Right renal cortex interstitium (tissue), 3 donors: ENCODE results near the gene PLEKHG3. TPM values are rescaled to one million over a fixed set of nuclear protein-coding genes. Genes with fewer than 3 reads are reported as not detected.

Experiments used
- DNase-seq, 3 donors: peaks; one replicate each; pipeline ENCODE4 v3.0.0-alpha.2; 2013; ENCODE audit warnings: low read depth in 3 of 3, low spot score in 2 of 3
- polyA plus RNA-seq, 3 donors: library from polyadenylated mRNA; unstranded; fragments of 120-200 nt; gene quantifications; one replicate each; pipeline ENCODE4 v1.2.1, GENCODE V29; 2013; ENCODE audit not compliant: insufficient read length in 3 of 3

Gene PLEKHG3
- polyA plus RNA-seq, 3 donors, result 84.6 to 90.3 (median 89.6) TPM

DNA sequence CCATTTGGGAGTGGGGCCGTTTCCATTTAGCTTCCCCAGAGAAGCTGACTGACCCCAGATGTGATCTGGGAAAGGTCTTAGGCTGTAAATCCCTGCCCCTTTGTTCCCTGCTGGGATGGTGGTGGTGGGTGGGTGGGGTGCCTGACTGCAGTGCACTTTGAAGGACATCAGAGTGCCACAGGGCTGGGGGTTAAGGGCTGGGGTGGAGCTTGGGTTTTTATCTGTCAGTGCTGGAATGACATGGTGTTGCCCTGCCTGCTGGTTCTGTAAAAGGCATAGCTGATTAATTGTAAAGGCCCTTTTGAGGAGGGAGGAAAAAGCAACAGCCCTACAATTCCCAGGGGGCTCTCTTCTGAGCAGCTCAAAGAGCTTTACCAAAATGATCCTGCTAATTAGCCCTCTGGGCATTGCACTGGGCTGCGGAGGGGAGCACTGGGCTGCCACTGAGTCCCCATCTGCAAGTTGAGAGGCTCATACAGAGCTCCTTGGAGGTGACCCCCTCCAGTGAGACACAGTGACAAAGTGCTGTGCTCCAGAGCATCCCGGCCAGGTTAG is 21.1 kb downstream of the PLEKHG3 start:
- DNase-seq, result no peak

DNA sequence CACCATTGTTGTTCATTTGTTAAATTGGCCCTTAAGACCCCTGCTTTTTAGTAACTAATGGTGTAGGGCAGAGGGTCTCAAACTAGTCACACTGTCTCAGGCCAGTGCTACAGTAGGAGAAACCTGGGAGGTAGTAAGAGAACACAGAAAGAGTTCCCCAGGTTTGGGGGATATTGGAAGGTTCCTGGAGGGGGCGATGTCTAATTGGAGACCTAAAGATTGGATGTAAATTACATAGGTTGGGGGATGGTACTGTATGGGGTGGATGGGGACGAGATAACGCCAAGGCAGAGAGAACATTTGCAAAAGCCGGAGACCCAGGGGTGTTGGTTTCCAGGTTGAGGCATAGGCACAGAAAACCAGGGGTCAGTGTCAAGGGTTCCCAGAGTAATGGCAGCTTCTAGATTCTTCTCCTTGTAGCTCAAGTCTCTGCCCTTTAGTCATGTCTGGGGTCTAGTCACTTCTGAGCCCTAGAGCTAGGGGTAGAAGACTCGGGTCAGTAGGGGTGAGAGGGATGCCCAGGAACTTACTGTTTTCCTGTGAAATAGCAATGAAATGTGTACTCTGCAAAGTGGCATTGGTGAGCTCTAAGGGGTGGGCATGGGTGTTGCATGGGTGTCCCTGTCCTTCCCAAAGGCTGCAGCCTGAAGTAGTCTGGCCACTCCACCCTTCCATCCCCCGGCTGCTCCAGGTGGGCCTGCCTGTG is 21.8 kb downstream of the PLEKHG3 start:
- no peak for DNase-seq

- no peak for DNase-seq
Measured at GRCh38 chr14:64726585-64726890, 22.3 kb downstream of the PLEKHG3 start.

GRCh38 chr14:64727551-64728071 is 23.4 kb downstream of the PLEKHG3 start:
- DNase-seq, result no peak

DNA sequence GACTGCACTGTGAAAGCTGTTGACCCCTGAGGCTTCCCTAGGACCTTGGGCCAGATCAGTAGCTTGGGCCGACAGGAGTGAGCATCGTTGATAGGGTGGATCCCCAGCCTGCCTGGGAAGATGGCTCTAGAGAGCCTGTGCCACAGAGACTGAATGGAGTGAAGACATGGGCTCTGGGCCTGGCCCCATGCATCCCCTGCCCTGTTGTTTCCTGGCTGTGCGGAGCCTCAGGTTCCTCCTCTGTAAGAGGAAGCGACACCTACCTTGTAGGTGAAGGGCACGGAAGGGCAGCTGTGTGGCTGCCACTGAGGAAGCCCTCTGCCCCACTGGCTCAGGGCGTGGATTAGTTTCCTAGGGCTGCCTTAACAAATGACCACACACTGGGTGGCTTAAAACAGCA is 23.9 kb downstream of the PLEKHG3 start:
- DNase-seq, result no peak

DNA sequence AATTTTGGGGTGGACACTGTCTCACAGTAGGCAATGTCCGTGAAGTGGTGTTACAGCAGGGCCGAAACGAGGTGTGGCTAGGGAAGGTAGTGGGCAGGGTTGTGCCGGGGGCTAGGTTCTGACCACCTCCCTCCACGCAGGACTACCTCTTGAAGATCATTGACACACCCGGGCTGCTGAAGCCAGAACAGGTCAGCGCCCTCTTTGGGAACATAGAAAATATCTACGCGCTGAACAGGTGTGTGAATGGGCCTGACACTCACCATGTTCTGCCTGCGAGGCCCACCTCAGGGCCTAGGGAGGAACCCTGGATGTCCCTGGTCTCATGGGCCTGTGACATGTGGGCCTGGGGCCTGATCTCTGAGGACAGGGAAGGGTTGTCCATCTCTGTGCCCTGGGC is 24.6 kb downstream of the PLEKHG3 start:
- DNase-seq, result no peak

DNA sequence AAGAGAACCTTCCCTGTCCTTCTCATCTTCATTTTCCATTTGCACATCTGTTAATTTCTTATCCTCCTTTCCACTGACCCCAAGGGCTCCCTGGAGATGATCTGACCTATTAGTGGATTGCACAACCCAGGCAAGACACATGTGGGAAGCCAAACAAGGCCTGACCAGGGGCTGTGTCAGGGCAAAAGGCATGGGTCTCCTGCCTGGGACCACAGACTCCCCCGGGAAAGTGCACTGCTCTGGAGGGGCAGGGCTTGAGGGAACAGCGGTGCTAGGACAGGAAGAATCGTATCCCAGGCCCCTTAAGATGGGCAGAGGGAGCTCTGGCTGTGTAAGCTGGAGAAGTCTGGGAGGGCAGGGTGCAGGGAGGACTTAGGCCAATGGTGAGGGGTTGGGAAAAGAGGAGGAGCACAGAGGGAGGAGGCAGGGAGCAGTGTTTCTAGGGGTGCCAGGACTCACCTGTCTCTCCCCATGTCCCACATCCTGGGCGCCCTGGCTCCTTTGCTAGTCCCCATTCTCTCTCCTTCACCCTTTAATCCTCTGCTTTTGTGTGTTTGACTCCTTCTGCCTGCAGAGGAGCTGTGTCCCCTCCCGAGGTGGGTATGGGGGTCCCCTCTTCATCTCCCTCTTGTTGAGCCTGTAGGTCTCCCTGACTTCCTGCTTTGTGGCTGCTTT is 25.3 kb downstream of the PLEKHG3 start:
- DNase-seq, result no peak

DNA sequence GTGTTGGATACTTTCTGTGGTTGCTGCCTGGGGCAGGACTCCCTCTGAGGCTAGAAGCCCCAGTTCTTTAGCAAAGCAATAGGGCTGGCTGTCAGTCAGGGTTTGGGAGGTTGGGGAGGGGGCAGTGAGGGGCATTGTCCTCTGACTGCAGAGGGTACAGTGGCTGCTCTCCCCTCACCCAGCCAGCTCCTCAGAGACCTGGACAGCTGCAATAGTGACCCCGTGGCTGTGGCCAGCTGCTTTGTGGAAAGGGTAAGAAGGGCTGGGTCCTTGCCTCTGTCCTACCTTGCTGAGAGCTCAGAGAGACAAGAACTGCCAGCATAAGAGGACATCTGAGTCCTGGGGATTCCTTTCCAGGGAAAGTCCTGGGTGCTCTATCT is 25.8 kb downstream of the PLEKHG3 start:
- DNase-seq, result no peak

DNA sequence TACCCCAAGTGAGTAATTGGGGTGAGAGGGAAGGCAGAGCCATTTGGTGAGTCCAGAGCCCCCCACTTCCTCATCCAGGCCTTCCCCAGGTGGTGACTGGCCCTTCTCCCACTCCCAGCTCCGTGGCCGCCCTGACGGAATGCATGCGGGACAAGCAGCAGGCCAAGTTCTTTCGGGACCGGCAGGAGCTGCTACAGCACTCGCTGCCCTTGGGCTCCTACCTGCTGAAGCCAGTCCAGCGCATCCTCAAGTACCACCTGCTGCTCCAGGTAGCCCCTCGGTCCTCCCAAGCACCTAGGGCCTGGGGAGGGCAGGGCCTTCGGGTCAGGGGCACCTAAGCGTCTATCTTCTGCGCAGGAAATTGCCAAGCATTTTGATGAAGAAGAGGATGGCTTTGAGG is 26.5 kb downstream of the PLEKHG3 start:
- DNase-seq, result no peak

DNA sequence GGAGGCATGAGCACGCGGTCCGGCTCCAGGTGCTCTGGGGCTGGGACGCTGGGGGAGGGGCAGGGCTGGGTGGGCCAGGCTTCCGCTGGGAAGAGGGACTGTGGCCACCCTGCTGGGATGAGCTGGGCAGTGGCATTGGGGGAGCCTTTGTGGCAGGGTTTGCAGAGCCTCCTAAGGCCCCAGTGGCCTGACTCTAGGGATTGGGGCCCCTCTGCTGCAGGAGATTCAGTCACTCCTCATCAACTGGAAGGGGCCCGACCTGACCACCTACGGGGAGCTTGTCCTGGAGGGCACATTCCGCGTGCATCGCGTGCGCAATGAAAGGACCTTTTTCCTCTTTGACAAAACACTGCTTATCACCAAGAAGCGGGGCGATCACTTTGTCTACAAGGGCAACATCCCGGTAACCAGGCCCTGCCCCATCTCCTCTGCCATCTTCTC is 26.9 kb downstream of the PLEKHG3 start:
- no peak for DNase-seq

DNA sequence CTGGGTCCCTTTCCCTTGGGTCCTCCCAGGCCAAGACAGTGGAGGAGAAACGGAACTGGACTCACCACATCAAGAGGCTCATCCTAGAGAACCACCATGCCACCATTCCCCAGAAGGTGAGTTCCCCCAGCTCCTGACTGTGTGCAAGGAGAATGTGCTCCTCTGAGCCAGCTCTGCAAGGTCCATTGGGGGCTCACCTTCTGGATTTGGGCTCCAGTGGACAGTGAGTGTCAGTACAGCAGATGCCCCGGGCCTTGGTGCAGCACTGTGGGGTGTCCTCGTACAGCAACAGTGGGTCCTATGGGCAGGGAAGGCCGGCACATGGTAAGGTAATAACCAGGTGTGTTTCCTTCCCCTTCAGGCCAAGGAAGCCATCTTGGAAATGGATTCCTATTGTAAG is 27.8 kb downstream of the PLEKHG3 start:
- DNase-seq, result no peak

GRCh38 chr14:64732536-64733120 is 28.4 kb downstream of the PLEKHG3 start:
- DNase-seq, result no peak

DNA sequence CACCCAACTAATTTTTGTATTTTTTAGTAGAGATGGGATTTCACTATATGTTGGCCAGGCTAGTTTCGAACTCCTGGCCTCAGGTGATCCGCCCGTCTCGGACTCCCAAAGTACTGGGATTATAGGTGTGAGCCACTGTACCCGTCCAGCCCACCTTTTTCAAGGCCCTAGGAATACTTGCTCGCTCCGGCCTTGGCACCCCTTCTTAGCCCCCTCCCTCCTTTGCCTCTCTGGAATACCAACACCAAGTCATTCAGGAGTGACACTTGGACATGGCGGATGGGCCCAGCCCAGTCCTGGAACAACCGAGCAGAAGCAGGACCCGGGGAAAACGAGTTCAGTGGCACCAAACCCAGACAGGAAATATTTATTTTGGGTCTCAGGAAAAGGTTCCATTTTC is 29.1 kb downstream of the PLEKHG3 start:
- DNase-seq, result no peak

DNA sequence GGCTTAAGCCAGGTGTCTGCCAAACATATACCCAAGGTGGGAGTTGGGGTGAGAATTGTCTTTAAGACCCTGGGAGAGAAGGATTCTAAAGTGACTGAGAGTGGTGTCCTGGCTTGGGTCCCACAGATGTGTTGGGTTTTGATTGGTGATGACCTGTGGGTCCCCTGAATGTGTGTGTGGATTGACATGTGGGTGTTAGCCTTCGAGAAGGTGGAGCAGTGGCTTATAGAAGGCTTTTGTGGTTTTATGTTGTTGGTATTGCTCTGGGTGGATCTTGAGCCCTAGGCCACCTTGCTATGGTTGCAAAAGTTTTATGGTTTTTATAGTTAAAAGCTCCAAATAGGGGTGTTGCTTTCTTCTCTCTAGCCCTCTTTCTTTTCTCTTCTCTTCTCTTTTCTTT is 29.7 kb downstream of the PLEKHG3 start:
- no peak for DNase-seq

DNA sequence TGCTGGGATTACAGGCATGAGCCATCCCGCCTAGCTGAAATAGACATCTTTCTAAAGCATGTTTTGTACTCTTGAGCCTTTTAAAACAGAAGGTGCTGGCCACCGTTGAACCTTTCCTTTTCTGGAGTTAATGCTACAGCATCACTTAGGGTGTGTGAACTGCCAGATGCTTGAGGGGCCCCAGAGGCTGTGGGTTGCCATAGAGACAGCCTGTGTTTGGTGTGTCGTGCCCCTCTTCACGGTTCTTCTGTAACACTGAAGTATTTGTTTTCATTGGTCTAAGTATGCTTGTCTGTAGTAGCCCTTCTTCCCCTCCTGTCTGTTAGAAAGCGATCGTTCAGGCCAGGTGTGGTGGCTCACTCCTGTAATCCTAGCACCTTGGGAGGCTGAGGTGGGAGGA is 30.8 kb downstream of the PLEKHG3 start:
- DNase-seq, result no peak

GRCh38 chr14:64736271-64737169 is 32.3 kb downstream of the PLEKHG3 start:
- no peak for DNase-seq

DNA sequence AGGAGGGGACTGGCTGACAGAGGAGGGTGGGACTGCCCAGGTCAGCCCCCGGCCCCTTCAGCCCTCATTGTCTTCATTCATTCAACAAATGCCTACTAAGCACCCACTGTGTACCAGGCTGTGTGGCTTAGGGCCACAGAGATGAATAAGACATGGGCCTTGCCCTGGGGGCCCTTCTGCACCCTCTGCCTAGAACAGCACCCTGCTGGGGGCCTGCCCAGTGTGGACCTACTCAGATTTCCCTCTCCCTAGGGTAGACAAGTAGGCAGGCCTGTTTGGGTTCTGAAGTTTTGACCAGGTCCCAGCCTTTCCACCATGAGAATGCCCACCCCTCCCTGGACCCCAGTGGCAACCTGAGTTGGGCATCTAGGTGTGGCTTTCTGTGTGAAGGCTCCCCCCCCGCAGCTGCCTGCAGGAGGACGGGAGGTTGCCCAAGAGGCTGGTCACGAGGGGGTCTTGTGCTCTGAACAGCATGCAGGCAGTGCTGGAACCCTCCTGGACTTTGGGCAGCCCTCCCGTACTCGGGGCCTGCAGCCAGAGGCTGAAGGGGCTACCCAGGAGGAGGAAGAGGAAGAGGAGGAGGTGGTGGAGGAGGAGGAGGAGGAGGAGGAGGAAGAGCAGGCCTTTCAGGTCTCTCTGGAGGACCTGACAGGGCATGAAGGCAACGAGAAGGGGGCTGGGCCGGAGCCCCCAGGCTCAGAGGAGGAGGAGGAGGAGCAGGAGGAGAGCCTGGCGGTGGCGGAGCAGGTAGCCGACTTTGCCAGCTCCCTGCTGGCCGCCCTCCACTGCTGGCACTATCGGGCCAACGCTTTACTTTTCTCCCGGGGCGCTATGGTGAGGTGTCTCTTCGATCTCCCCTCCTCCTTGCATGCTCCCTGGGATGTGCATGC is 33.4 kb downstream of the PLEKHG3 start:
- DNase-seq, result no peak

GRCh38 chr14:64738281-64738804 is 34.1 kb downstream of the PLEKHG3 start:
- DNase-seq, result no peak

GRCh38 chr14:64741200-64741599 is 37.0 kb downstream of the PLEKHG3 start:
- no peak for DNase-seq

DNA sequence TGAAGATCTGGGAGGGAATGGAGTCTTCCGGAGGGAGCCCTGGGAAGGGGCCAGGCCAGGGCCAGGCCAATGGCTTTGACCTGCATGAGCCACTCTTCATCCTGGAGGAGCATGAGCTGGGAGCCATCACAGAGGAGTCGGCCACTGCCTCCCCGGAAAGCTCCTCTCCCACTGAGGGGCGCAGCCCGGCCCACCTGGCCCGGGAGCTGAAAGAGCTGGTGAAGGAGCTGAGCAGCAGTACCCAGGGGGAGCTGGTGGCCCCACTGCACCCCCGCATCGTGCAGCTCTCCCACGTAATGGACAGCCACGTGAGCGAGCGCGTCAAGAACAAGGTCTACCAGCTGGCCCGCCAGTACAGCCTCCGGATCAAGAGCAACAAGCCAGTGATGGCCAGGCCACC is 37.7 kb downstream of the PLEKHG3 start:
- DNase-seq, result no peak
